ENCODE data around the gene TIGD3. TPM values are rescaled to one million over a fixed set of nuclear protein-coding genes. Genes with fewer than 3 reads are reported as not detected.

TIGD3 gene
- total and polyA plus RNA-seq, 2 donors (not counting 1 experiment from before 2014, with no cell fraction given), result 0.17 TPM; not detected in 1

GRCh38 chr11:65310215-65310614 lies 44.3 kb upstream of the TIGD3 start:
- Histone ChIP-seq H3K4me2 (ENCODE audit: extremely low read depth, insufficient read depth, low read length) (peak overlapping the region; percentile 20), H3K9ac (ENCODE audit: insufficient read depth, low read length) (peak overlapping the region; percentile 49), H3K36me3 (ENCODE audit: control insufficient read depth, insufficient read depth, low read length) (no peaks in the 10 kb centered on the region), H3K27ac (ENCODE audit: insufficient read depth, low read length) (peak overlapping the region; percentile 84), H2AFZ (ENCODE audit: low read length) (no peak overlapping the region), H3K27me3 (ENCODE audit: control insufficient read depth, insufficient read depth, low read length) (no peaks in the 10 kb centered on the region), H3K4me3 (replicated peaks in 1 of 4; ENCODE audit: control extremely low read depth in 1 of 4, insufficient read depth in 1 of 4, low read depth in 3 of 4, low read length in 4 of 4) (no peak overlapping the region), H4K20me1 (ENCODE audit: control insufficient read depth, extremely low read depth, insufficient read depth, low read length) (no peaks in the 10 kb centered on the region), H3K9me3 (ENCODE audit: control insufficient read depth, insufficient read depth, low read depth, low read length) (no peaks in the 10 kb centered on the region), H3K79me2 (ENCODE audit: control insufficient read depth, insufficient read depth, low read length) (peaks cover 18% of the 10 kb centered on the region), H3K4me1 (ENCODE audit: control insufficient read depth, extremely low read depth, insufficient read depth, low read length) (peaks cover 40% of the 10 kb centered on the region)
- TF ChIP-seq EZH2 (IDR thresholded peaks at IDR 0.05; ENCODE audit: low read length, missing control alignments) (no peak), CTCF (conservative IDR thresholded peaks at IDR 0.05 in 1 of 2, IDR thresholded peaks at IDR 0.05 in 1 of 2; ENCODE audit: low read depth in 1 of 2, low read length in 2 of 2) (no peak)
- DNase-seq (ENCODE audit: low read depth in 2 of 2), result peak; percentile 32 to 56

GRCh38 chr11:65310736-65311135 lies 43.8 kb upstream of the TIGD3 start:
- H3K4me1 ChIP-seq (ENCODE audit: control insufficient read depth, extremely low read depth, insufficient read depth, low read length), result peaks cover 36% of the 10 kb centered on the region
- peak overlapping the region; percentile 79 for H3K4me2 ChIP-seq (ENCODE audit: extremely low read depth, insufficient read depth, low read length)
- H3K36me3 ChIP-seq (ENCODE audit: control insufficient read depth, insufficient read depth, low read length), result no peaks in the 10 kb centered on the region
- peak overlapping the region; percentile 49 for H3K9ac ChIP-seq (ENCODE audit: insufficient read depth, low read length)
- H3K9me3 ChIP-seq (ENCODE audit: control insufficient read depth, insufficient read depth, low read depth, low read length), result no peaks in the 10 kb centered on the region
- H3K27ac ChIP-seq (ENCODE audit: insufficient read depth, low read length), result peak overlapping the region; percentile 84
- TF ChIP-seq EZH2 (IDR thresholded peaks at IDR 0.05; ENCODE audit: low read length, missing control alignments) (no peak), CTCF (conservative IDR thresholded peaks at IDR 0.05 in 1 of 2, IDR thresholded peaks at IDR 0.05 in 1 of 2; ENCODE audit: low read depth in 1 of 2, low read length in 2 of 2) (no peak)
- peak; percentile 61 to 74 for DNase-seq (ENCODE audit: low read depth in 2 of 2)
- no peak overlapping the region for H2AFZ ChIP-seq (ENCODE audit: low read length)
- peaks cover 23% of the 10 kb centered on the region for H3K79me2 ChIP-seq (ENCODE audit: control insufficient read depth, insufficient read depth, low read length)
- H3K27me3 ChIP-seq (ENCODE audit: control insufficient read depth, insufficient read depth, low read length), result no peaks in the 10 kb centered on the region
- H4K20me1 ChIP-seq (ENCODE audit: control insufficient read depth, extremely low read depth, insufficient read depth, low read length), result no peaks in the 10 kb centered on the region
- peak overlapping the region in 1 of 4 experiments; percentile 6 for H3K4me3 ChIP-seq (replicated peaks in 1 of 4; ENCODE audit: control extremely low read depth in 1 of 4, insufficient read depth in 1 of 4, low read depth in 3 of 4, low read length in 4 of 4)

GRCh38 chr11:65311170-65311678 lies 43.3 kb upstream of the TIGD3 start:
- Histone ChIP-seq H3K4me1 (ENCODE audit: control insufficient read depth, extremely low read depth, insufficient read depth, low read length) (peaks cover 35% of the 10 kb centered on the region), H3K4me3 (replicated peaks in 1 of 4; ENCODE audit: control extremely low read depth in 1 of 4, insufficient read depth in 1 of 4, low read depth in 3 of 4, low read length in 4 of 4) (peak overlapping the region in 1 of 4 experiments; percentile 2), H3K27me3 (ENCODE audit: control insufficient read depth, insufficient read depth, low read length) (no peaks in the 10 kb centered on the region), H3K9ac (ENCODE audit: insufficient read depth, low read length) (peak overlapping the region; percentile 41), H3K36me3 (ENCODE audit: control insufficient read depth, insufficient read depth, low read length) (no peaks in the 10 kb centered on the region), H3K9me3 (ENCODE audit: control insufficient read depth, insufficient read depth, low read depth, low read length) (no peaks in the 10 kb centered on the region), H3K27ac (ENCODE audit: insufficient read depth, low read length) (peak overlapping the region; percentile 84), H3K4me2 (ENCODE audit: extremely low read depth, insufficient read depth, low read length) (peak overlapping the region; percentile 79), H4K20me1 (ENCODE audit: control insufficient read depth, extremely low read depth, insufficient read depth, low read length) (no peaks in the 10 kb centered on the region), H2AFZ (ENCODE audit: low read length) (no peak overlapping the region), H3K79me2 (ENCODE audit: control insufficient read depth, insufficient read depth, low read length) (peaks cover 28% of the 10 kb centered on the region)
- TF ChIP-seq CTCF (conservative IDR thresholded peaks at IDR 0.05 in 1 of 2, IDR thresholded peaks at IDR 0.05 in 1 of 2; ENCODE audit: low read depth in 1 of 2, low read length in 2 of 2), result no peak
- peak in 1 of 2 donors; percentile 81 for DNase-seq (ENCODE audit: low read depth in 2 of 2)
